ENCODE results near the gene IGF1. TPM values are rescaled to one million over a fixed set of nuclear protein-coding genes. Genes with fewer than 3 reads are reported as not detected.

IGF1 gene
- total RNA-seq, 1 donor from 2014 or later: 73.5 TPM

DNA sequence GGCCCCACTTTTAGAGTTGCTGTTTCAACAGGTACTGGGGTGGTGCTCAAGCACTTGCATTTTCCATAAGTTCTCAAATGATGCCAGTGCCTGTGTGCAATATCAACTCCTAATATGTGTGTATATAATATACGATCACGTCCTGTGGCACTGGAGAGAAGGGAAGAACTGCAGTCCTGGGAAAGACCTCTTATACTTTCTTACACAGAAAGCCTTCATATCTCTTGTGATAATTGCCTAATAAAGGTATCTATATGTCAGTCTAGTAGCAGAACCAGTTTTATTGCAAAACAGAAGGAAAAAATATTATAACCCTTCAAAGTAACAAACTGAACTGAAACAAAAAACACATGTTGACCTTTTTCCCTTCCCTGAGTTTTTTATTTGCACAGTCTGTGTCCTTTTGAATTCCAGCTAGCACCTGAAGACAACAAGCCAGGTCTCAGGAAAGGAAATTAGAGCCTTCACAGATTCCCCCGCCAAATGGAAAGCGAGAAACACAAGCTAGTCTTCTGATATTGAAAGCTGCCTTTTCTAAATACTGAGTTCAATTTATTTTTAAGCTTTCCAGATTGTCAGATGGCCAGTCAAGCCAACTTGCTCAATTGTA is 44.4 kb downstream of the IGF1 start:
- H3K9me3 ChIP-seq: no peaks in the 10 kb centered on the region
- no peak overlapping the region for H3K4me3 ChIP-seq
- no peaks in the 10 kb centered on the region for H3K4me1 ChIP-seq
- H3K27ac ChIP-seq: no peak overlapping the region
- no peaks in the 10 kb centered on the region for H3K36me3 ChIP-seq
- intact Hi-C loops (cut with DNase I): no loop called here
- no peaks in the 10 kb centered on the region for H3K27me3 ChIP-seq
- DNase-seq (ENCODE audit: low spot score in 2 of 2): no peak
- TF ChIP-seq, protein P1, sequence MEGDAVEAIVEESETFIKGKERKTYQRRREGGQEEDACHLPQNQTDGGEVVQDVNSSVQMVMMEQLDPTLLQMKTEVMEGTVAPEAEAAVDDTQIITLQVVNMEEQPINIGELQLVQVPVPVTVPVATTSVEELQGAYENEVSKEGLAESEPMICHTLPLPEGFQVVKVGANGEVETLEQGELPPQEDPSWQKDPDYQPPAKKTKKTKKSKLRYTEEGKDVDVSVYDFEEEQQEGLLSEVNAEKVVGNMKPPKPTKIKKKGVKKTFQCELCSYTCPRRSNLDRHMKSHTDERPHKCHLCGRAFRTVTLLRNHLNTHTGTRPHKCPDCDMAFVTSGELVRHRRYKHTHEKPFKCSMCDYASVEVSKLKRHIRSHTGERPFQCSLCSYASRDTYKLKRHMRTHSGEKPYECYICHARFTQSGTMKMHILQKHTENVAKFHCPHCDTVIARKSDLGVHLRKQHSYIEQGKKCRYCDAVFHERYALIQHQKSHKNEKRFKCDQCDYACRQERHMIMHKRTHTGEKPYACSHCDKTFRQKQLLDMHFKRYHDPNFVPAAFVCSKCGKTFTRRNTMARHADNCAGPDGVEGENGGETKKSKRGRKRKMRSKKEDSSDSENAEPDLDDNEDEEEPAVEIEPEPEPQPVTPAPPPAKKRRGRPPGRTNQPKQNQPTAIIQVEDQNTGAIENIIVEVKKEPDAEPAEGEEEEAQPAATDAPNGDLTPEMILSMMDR (IDR thresholded peaks at IDR 0.05): no peak

DNA sequence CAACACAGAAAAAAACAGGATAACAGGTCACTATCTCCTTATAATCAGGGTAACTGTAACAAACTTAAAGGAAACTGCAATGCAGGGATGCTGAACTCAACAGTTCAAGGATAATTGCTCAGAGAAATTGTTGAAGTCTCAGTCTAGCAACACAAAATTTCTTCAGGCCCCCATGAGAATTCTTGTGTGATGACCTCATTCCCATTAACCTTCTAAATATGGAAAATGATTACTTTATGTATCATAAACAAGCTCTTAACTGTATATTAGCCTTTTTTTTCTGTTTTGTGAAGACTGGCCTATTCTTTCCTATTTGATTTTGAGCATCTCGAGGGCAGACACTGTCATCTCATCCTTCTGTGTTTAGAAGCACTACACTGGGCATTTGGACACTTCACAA is 47.1 kb downstream of the IGF1 start:
- no peak overlapping the region for H3K27ac ChIP-seq
- H3K4me3 ChIP-seq: no peak overlapping the region
- intact Hi-C loops (cut with DNase I): no loop called here
- H3K4me1 ChIP-seq: no peaks in the 10 kb centered on the region
- no peaks in the 10 kb centered on the region for H3K36me3 ChIP-seq
- no peaks in the 10 kb centered on the region for H3K27me3 ChIP-seq
- TF ChIP-seq, protein P1 (IDR thresholded peaks at IDR 0.05): no peak
- no peak for DNase-seq (ENCODE audit: low spot score in 2 of 2)
- H3K9me3 ChIP-seq: no peaks in the 10 kb centered on the region

DNA sequence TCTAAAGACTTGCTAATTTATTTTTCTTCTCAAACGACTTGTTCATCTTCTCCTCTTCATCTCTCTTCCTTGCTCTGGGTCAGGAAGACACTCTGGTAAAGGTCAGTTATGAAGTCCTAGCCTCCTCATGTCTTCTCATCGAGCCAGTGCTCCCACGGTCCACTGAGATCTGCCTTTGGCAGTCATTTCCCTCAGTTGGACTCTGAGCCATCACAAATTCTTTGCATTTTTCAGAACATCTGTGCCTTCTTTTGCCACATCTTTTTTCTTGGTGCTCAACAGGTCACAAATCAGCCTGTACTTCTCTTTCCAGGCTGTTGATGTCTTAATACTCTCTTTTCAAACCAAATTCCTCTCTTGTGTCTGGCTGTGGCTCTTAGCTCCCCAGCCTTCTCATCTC is 49.7 kb downstream of the IGF1 start:
- no peak for DNase-seq (ENCODE audit: low spot score in 2 of 2)
- TF ChIP-seq, protein P1 (IDR thresholded peaks at IDR 0.05): no peak

DNA sequence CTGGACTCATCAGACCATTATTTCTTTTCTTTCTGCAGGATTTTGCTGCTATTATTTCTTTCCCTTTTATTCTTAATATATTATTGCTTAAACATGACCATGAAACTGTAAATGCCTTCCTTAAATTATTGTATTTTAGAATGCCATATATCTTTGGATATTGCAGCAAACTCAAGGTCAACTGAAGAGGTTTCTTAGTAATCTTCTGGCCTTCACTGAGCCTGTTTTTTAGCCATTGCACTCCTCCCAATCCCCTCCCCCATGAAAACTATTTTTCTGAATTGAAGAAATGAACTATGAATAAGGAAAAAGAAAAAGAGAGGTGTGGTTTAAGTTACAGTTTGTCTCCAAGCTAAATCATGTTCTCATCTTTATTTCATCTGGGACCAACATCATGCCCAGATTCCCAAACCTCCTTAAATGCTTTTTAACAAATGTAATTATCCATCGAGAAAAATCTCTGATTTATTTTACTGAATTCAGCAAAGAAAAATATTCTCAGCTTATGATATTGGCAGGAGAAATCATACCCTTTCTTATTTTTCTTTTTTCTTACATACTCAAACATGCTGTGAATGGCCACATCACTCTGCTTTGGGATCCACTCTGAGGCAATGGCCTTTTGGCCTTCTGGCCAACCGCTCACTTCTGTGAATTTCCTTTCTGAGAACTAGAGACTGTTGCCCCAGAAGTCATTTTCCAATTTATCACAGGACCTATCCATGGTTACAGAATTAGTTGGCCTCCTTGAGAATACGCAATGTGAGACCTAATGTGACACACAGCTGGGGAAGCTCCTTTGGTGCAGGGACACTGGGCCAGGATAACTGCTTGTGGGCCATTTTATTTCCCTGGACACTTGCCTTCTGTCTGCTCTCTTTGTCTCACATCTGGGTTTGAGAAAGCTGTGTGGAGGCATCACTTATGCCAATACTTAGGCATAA is 50.9 kb downstream of the IGF1 start:
- H3K27me3 ChIP-seq: no peaks in the 10 kb centered on the region
- no peak overlapping the region for H3K27ac ChIP-seq
- H3K4me1 ChIP-seq: peaks cover 0 to 8% of the 10 kb centered on the region in 2 donors
- no peak overlapping the region for H3K4me3 ChIP-seq
- no peak for DNase-seq (ENCODE audit: low spot score in 2 of 2)
- no peaks in the 10 kb centered on the region for H3K36me3 ChIP-seq
- H3K9me3 ChIP-seq: no peaks in the 10 kb centered on the region
- intact Hi-C loops (cut with DNase I): loop anchor here (5.0 kb wide), 1 partner anchor 33 kb away; no protein-coding TSS in a partner anchor
- TF ChIP-seq, protein P1 (IDR thresholded peaks at IDR 0.05): no peak

More for the DNA sequence above, 49.7 kb downstream of the IGF1 start:
- Histone ChIP-seq H3K27ac (no peak overlapping the region), H3K4me1 (peaks cover 0 to 8% of the 10 kb centered on the region in 2 donors), H3K4me3 (no peak overlapping the region), H3K27me3 (no peaks in the 10 kb centered on the region), H3K36me3 (no peaks in the 10 kb centered on the region), H3K9me3 (no peaks in the 10 kb centered on the region)
- intact Hi-C loops (cut with DNase I): no loop called here

DNA sequence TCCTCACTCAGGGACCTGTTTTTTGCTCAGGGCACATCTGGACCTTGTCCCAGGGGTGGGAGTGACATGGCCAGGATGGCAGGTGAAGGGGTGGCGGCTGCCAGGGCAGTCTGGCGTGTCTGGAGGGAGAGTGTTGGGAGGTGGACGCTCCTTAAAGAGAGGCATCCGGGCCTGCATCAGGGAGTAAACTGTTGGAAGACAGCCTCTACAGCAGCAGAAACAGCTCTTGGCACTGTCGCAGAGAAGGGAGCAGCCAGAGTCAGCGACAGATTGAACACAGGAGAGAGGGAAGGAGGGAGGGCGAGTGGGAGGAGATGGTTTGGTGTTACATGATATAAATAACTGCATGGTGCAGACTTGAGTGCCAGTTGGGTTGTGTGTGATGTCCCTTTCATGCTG is 52.8 kb downstream of the IGF1 start:
- Histone ChIP-seq H3K4me1 (peaks cover 0 to 8% of the 10 kb centered on the region in 2 donors), H3K27ac (peak overlapping the region; percentile 47 to 73), H3K36me3 (no peaks in the 10 kb centered on the region), H3K9me3 (no peaks in the 10 kb centered on the region), H3K4me3 (peak overlapping the region; percentile 3 to 4), H3K27me3 (no peaks in the 10 kb centered on the region)
- TF ChIP-seq, protein P1 (IDR thresholded peaks at IDR 0.05): no peak
- intact Hi-C loops (cut with DNase I): loop anchor here (5.0 kb wide), 1 partner anchor 35 kb away; no protein-coding TSS in a partner anchor
- no peak for DNase-seq (ENCODE audit: low spot score in 2 of 2)
